Testis (tissue), 2 donors: Measurements from ENCODE around the gene ASCC2.

Source experiments
- CTCF ChIP-seq, 3 experiments: fragments of 450-650 bp in 2 of 3; fragments of 200-600 bp in 1 of 3; sonication (generic) in 1 of 3; IDR thresholded peaks; one replicate each; pipeline ENCODE4 v1.5.1; 2016 to 2019; ENCODE audit warnings: antibody characterized with exemption in 3 of 3, mild to moderate bottlenecking in 2 of 3, moderate library complexity in 1 of 3
- POLR2A ChIP-seq: fragments of 450-650 bp; IDR thresholded peaks from one replicate; pipeline ENCODE4 v1.6.1; 2017; ENCODE audit warnings: antibody characterized with exemption, mild to moderate bottlenecking, moderate library complexity

GRCh38 chr22:29780220-29780619, 57.9 kb downstream of the ASCC2 start:
- no peak for TF ChIP-seq CTCF (IDR thresholded peaks at IDR 0.05)
- TF ChIP-seq POLR2A: no peak
